Tibial nerve (tissue), 4 donors: Measurements from ENCODE around the gene TEX30.

Experiments
- CTCF ChIP-seq, 5 experiments: fragments of 200-600 bp in 3 of 5; fragments of 450-650 bp in 2 of 5; sonication (generic) in 3 of 5; IDR thresholded peaks; one replicate each; pipeline ENCODE4 v1.5.1; 2016 to 2019; ENCODE audit warnings: antibody characterized with exemption in 5 of 5, mild to moderate bottlenecking in 3 of 5, moderate library complexity in 2 of 5
- EP300 ChIP-seq, 2 donors: sonication (generic); formaldehyde crosslinking; IDR thresholded peaks; one replicate each; pipeline ENCODE4 v1.6.1; 2017; ENCODE audit warnings: antibody characterized with exemption in 2 of 2, mild to moderate bottlenecking in 1 of 2
- POLR2A ChIP-seq, 2 donors: fragments of 450-650 bp; IDR thresholded peaks; one replicate each; pipeline ENCODE4 v1.6.1; 2017; ENCODE audit warnings: antibody characterized with exemption in 2 of 2, mild to moderate bottlenecking in 2 of 2, moderate library complexity in 2 of 2

- no peak for TF ChIP-seq CTCF (IDR thresholded peaks at IDR 0.05)
- no peak for TF ChIP-seq POLR2A (IDR thresholded peaks at IDR 0.05)
- TF ChIP-seq EP300 (IDR thresholded peaks at IDR 0.05), result no peak
Measured at GRCh38 chr13:102742506-102742905, 31.1 kb downstream of the TEX30 start.
